Forelimb muscle (tissue), 1 donor: ENCODE measurements around the gene SPINT4. TPM values are rescaled to one million over a fixed set of nuclear protein-coding genes. Genes with fewer than 3 reads are reported as not detected.
"Not testable (repeated sequence)": the region's sequence is repeated elsewhere in the genome, so short reads cannot be mapped to it uniquely, and the experiment has no call there.

ENCODE experiments used
- DNase-seq: peaks from one replicate; pipeline ENCODE4 v3.0.0-alpha.2; 2013; ENCODE audit warnings: low read depth
- polyA plus RNA-seq: library from polyadenylated mRNA; unstranded; fragments of 120-200 nt; gene quantifications from one replicate; pipeline ENCODE4 v1.2.1, GENCODE V29; 2013; ENCODE audit not compliant: insufficient read length

SPINT4 gene
- not detected for polyA plus RNA-seq

DNA sequence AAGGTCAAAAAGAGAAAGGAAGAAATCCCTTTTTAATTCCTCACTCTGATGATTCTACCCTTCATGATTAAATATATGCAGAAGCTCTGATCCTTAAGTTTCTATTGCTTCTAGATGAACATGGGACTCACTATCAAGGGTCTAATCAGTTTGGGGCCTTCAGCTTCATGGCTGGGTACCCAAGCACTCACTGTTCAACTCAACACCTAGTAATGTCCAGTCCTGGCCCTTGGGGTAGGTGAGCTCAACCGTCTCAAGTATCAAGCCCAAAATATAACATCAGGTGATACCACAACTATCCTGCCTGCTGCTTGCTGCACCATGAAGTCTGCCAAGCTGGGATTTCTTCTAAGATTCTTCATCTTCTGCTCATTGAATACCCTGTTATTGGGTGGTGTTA lies at the start of gene SPINT4:
TSS of gene SPINT4 (plus strand) at position 301 of the 400 bp plus-strand sequence. CDS start at position 322, 21 bp downstream.
- no peak for DNase-seq

DNA sequence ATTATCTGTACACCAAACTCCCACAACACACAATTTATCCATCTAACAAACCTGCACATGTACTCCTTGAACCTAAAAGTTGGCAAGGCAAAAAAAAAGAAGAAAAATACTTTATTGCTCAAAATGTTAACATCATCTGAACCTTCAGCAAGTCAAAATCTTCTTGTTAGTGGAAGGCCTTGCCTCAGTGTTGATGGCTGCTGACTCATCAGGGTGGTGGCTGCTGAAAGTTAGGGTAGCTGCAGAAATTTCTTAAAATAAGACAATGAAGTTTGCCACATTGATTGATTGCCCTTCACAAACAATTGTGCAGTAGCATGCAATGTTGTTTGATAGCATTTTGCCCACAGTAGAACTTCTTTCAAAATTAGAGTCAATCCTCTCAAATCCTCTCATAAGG lies 49.4 kb upstream of the SPINT4 start:
- no peak for DNase-seq

DNA sequence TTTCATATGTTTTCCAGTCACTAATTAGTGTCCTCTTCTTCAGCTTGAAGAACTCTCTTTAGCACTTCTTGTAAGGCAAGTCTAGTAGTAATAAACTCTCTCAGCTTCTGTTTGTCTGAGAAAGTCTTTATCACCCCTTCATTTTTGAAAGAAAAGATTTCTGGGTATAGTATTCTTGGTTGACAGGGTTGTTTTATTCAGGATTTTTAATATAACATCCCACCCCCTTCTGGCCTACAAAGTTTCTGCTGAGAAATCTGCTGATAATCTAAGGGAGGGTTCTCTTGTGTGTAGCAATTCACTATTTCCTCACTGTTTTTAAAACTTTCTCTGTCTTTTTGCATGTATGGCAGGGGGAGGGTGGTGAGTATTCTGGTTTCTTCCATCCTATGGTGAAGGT lies 42.5 kb upstream of the SPINT4 start:
- DNase-seq, result no peak

DNA sequence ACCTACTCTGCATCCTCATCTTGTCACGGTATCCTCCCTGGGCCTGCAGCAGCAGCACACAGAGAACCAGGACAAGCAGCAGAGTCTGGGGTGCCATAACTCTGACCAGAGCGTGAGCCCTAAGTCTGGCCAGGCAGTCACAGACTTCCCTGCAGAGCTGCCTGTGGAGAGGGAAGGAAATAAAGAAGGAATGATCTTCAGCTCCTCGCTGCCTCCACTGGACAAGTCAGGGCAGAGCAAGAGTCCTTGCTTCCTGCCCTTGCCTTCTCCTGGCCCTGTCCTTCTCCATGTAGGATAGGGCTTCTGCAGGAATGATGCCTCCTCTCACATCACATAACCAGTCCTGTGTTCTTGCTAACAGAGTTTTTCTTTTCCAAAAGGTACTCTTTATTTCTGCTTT lies 36.3 kb upstream of the SPINT4 start:
- DNase-seq, result no peak

DNA sequence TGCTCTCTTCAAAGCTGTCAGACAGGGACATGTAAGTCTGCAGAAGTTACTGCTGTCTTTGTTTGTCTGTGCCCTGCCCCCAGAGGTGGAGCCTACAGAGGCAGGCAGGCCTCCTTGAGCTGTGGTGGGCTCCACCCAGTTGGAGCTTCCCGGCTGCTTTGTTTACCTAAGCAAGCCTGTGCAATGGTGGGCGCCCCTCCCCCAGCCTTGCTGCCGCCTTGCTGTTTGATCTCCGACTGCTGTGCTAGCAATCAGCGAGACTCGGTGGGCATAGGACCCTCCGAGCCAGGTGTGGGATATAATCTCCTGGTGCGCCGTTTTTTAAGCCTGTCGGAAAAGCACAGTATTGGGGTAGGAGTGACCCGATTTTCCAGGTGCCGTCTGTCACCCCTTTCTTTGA lies 28.8 kb upstream of the SPINT4 start:
- not testable (repeated sequence) for DNase-seq

DNA sequence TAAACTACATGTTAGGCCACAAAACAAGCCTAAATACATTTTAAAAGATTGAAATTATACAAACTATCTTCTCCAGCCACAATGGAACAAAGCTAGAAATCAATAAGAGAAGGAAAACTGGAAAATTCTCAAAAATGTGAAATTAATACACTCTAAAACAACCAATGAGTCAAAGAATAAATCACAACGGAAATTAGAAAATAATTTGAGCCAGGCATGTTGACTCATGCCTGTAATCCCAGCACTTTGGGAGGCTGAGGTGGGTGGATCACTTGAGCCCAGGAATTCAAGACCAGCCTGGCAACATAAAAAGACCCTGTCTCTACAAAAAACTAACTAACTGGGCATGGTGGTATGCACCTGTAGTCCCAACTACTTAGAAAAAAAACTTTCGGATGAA lies 26.7 kb upstream of the SPINT4 start:
- no peak for DNase-seq

DNA sequence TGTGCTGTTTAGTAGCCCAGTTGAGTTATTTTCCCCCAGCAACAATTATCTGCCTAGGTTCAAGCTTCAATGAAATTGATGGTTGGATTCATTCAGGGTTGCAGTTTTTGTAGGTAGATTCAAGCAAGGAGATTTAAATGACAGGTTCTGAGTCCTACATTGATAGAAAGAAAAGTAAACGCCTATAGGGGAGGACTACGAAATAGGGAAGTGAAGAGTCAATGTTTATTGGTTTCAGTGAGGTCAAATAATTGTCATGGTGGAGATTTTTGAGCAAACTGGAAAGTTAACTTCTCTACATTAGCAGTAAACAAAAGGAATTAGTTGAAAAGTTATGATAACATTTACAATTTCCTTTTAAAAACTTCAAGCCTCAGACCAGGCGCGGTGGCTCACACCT lies 21.0 kb upstream of the SPINT4 start:
- DNase-seq, result no peak

DNA sequence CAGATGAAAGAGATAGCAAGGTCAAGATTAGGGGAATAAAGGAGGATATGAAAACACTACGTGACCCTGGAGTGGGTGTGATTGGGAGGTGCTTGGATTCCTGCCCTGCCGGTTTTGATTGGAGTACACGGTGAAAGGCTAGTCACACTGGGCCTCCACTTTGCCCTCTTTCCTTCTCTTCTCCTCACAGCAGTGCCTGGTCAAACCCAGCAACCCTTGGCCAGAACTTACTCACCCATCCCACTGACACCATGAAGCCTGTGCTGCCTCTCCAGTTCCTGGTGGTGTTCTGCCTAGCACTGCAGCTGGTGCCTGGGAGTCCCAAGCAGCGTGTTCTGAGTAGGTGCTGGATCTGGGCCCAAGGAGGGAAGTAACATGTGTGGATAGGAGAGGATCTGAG lies 20.3 kb upstream of the SPINT4 start, which contains the start of gene WFDC13:
TSS of gene WFDC13 (plus strand) at position 166 of the 400 bp plus-strand sequence. CDS start at position 252, 86 bp downstream.
- no peak for DNase-seq

DNA sequence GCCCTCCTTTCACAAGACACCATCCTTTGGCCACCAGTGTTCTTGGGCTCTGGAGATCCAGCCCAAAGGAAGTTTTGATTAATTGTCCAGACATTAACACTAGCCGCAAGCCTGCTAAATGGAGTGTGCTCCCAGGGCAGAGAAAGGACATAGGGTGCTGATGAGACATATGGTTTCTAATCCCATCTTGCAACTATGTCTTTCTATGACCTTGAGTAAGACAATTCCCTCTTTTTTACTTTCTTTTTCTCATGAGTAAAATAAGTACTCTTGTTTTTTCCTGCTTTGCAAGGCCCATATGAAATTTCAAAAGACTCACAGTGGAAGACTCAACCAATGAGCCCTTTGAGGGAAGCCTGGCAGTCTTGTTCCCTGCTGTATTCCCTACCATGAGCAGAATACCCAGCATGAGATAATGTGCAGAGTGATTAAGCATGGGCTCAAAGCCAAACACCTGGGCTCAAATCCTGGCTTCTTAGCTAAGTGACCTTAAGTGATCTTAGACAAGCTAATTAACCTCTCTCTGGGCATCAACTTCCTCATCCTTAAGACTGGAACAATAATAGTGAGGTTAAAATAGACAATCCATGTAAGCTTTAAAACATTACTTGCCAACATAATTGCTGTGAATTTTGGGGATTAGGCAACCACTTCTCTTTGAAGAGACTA lies 17.0 kb upstream of the SPINT4 start, which contains the start of gene WFDC10B:
TSS of gene WFDC10B (minus strand) at position 51 of the 669 bp plus-strand sequence. CDS start 19,027 bp downstream, outside the sequence.
- DNase-seq, result no peak

DNA sequence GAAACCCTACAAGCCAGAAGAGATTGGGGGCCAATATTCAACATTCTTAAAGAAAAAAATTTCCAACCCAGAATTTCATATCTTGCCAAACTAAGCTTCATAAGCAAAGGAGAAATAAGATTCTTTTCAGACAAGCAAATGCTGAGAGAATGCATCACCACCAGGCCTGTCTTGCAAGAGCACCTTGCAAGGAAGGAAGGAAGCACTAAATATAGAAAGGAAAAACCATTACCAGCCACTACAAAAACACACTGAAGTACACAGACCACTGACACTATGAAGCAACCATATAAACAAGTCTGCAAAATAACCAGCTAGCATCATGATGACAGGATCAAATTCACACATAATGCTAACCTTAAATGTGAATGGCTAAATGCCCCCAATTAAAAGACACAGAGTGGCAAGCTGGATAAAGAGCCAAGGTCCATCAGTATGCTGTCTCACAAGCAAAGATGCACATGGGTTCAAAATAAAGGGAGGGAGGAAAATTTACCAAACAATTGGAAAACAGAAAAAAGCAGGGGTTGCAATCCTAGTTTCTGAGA lies 5.9 kb upstream of the SPINT4 start:
- DNase-seq, result not testable (repeated sequence)

DNA sequence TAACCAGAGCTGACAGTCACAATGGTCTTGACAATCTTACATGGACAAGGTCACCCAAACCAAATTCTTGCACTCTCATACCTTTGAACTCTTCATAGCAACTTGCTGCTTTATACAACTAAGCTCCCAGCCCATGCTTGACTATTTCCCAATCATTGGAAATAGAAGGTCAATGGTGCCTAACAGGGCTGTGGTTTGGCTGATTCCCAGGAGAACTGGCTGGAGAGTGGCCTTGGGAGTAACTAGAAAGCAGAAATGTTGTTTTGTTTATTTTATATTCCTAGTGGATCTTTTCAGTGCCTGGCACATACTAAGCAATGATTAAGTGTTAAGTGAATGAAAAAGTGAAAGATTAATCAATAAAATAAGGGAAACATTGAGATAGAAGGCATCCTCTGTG lies 3.0 kb downstream of the SPINT4 start:
- DNase-seq, result no peak

DNA sequence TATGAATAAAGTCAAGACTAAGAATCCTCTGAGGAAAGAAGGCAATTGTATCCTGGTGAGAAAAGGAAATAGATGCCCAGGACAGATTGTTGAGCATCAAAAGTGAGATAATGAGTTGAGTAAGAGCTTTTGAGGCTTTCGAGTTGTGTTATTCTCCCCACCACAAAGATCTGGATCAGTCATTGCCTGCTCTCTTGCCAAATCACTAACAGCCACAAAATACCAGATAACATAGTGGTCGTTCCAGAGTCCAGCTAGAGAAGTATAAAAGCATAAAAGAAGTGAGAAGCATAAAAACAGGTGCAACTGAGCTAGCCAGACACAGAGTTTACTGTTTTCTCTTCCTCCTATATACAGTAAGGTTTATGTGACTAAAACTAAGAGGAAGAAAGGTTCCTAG lies 4.9 kb downstream of the SPINT4 start:
- DNase-seq, result no peak

DNA sequence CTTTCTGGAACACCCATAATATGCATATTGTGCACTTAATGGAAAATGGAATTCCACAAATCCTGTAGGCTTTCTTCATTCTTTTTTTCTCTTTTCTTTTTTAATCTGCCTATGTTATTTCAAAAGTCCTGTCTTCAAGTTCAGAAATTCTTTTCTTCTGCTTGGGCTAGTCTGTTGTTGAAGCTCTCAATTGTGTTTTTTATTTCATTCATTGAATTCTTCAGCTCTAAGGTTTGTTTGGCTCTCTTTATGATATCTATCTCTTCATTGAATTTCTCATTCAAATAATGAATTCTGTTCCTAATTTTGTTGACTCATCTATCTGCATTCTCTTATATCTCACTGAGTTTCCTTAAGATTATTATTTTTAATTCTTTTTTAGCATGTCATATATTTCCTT lies 10.1 kb downstream of the SPINT4 start:
- no peak for DNase-seq

DNA sequence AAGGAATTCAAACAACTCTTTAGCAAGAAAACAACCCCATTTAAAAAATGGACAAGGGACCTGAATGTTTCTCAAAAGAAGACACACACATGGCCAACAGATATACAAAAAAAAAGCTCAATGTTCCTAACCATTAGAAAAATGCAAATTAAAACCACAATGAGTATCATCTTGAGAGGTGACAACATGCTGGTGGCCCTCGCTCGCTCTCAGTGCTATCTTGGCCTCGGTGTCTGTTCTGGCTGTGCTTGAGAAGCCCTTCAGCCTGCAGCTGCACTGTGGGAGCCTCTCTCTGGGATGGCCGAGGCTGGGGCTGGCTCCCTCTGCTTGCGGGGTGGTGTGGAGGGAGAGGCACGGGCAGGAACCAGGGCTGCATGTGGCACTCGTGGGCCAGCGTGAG lies 13.4 kb downstream of the SPINT4 start:
- no peak for DNase-seq

DNA sequence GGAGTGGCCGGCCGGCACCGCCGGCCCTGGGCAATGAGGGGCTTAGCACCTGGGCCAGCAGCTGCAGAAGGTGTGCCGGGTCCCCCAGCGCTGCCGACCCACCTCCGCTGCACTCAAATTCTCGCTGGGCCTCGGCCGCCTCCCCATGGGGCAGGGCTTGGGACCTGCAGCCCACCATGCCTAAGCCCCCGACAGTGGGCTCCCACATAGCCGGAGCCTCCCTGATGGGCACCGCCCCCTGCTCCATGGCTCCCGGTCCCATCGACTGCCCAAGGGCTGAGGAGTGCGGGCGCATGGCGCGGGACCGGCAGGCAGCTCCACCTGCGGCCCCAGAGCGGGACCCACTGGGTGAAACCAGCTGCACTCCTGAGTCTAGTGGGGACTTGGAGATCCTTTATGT lies 13.8 kb downstream of the SPINT4 start:
- DNase-seq, result no peak

DNA sequence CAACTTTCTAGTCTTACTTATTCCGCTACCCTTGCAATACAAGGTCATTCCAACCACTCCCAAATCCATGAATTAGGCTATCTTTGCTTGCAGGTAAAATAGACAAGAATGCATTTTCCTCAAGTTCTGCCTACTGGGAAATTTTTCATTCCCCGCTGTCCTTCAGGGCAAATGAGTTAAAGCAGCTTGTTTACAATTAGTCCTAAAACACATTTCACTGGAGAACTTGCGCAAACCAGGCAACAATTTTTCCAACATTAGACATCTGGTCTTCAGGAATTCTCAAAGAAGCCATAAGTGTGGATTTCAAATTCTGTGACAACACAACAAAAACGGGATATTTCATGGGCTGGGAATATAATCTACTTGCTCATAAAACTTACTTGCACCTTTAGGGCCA lies 20.4 kb downstream of the SPINT4 start:
- no peak for DNase-seq

DNA sequence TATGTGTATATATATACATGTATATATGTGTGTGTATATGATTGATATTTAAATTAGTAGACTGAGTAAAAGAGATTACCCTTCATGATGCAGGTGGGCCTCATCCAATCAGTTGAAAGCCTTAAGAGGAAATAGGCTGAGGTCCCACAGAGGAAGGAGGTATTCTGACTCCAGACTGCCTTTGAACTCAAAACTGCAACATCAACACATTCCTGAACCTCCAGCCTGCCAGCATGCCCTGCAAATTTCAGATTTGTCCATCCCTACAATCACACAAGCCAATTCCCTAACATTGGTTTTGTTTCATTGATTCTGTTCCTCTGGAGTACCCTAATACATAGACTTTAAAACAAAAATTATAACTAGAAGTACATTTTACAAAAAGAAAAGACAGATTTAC lies 22.9 kb downstream of the SPINT4 start:
- no peak for DNase-seq

DNA sequence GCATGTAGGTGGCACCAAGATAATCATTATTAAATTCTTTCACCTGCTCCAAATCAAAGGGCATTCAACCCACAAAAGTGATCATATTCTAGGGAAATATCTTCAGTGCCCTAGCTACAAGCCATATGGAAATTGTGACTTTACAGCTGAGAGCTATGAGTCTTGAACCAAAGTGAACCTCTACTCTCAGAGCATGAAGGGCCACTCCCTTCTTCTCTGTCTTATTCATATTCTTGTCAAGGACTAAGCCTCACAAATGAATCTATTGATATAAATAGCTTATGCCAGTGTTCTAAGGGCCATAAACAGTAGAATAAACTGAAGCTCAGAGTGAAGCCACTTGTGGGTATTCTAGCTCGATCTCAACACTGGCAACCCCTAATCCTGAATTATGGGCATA lies 29.6 kb downstream of the SPINT4 start:
- no peak for DNase-seq

DNA sequence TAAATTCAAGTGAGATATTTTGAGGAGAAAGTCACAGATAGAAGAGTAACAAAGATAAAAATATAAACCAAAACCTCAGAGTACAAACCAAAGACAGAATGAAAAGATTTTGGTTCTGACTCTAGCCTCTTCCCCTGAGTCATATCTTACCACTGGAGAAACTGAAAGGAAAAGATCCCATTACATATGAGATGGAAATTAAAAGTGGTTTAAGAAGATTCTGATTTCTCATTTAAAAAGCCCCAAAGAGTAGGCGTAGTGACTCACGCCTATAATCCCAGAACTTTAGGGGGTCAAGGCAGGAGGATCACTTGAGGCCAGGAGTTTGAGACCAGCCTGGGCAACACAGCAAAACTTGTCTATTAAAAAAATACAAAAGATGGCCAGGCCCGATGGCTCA lies 30.6 kb downstream of the SPINT4 start:
- no peak for DNase-seq

DNA sequence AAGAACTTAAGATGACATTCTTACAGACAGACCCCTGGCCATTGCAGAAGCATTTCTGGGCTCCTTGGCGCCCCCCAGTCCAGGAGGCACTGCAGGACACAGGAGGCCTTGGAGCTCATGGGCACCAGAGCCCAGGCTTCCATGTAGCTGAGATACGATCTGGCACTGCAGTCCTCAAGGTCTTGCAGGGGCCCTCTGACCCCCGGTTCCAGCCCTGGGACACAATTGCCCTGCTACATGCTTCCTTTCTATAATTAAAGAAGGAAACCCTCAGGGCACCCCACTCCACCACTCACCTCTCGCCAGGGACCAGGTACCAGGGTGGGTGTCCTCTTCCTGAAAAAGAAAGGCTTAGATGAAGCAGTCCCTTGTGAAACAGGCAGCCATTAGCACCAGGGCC lies 35.9 kb downstream of the SPINT4 start:
- DNase-seq, result no peak

DNA sequence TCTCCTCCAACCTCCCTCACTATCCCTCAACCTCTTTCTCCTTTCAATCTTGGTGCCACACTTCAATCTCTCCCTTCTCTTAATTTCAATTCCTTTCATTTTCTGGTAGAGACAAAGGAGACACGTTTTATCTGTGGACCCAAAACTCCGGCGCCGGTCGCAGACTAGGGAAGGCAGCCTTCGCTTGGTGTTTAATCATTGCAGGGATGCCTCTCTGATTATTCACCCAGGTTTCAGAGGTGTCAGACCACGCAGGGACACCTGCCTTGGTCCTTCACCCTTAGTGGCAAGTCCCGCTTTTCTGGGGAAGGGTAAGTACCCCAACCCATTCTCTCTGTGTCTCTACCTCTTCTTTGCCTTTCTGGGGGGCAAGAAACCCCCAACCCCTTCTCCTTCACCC lies 37.8 kb downstream of the SPINT4 start:
- DNase-seq, result not testable (repeated sequence)

DNA sequence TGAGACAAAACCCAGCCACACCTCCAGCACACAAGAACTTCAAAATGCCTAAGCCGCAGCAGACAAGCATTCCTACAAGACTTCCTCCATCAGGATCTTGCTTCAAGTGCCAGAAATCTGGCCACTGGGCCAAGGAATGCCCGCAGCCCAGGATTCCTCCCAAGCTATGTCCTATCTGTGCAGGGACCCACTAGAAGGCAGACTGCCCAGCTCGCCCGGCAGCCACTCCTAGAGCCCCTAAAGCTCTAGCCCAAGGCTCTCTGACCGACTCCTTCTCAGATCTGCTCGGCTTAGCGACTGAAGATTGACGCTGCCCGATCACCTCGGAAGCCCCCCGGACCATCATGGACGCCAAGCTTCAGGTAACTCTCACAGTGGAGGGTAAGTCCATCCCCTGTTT lies 39.8 kb downstream of the SPINT4 start:
- DNase-seq, result not testable (repeated sequence)

DNA sequence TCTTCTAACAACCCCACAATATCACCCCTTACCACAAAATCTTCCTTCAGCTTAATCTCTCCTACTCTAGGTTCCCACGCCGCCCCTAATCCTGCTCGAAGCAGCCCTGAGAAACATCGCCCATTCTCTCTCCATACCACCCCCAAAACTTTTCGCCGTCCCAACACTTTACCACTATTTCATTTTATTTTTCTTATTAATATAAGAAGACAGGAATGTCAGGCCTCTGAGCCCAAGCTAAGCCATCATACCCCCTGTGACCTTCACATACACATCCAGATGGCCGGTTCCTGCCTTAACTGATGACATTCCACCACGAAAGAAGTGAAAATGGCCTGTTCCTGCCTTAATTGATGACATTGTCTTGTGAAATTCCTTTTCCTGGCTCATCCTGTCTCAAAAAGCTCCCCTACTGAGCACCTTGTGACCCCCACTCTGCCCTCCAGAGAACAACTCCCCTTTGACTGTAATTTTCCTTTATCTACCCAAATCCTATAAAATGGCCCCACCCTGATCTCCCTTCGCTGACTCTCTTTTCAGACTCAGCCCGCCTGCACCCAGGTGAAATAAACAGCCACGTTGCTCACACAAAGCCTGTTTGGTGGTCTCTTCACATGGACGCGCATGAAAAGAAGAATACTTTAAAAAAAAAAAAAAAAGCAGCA lies 42.6 kb downstream of the SPINT4 start:
- not testable (repeated sequence) for DNase-seq
